ENCODE results near the gene TRIM71. TPM values are rescaled to one million over a fixed set of nuclear protein-coding genes. Genes with fewer than 3 reads are reported as not detected.

TRIM71 gene
- total and polyA plus RNA-seq, 2 of the 13 experiments (the other 11 are each of a cell fraction or from before 2014, with no cell fraction given): 21.7 to 76.9 TPM

- no peak for TF ChIP-seq MZF1 (CRISPR knock-in tag; IDR thresholded peaks at IDR 0.05; ENCODE audit: borderline replicate concordance)
- TF ChIP-seq ZNF749 (CRISPR knock-in tag; IDR thresholded peaks at IDR 0.05; ENCODE audit: borderline replicate concordance): no peak
- TF ChIP-seq PAF1 (CRISPR knock-in tag; IDR thresholded peaks at IDR 0.05): no peak
- TF ChIP-seq ZSCAN25 (CRISPR knock-in tag; IDR thresholded peaks at IDR 0.05): no peak
- TF ChIP-seq KLF16 (CRISPR knock-in tag; IDR thresholded peaks at IDR 0.05): no peak
- no peak for TF ChIP-seq CAMTA2 (CRISPR knock-in tag; IDR thresholded peaks at IDR 0.05; ENCODE audit: borderline replicate concordance)
- no peak for TF ChIP-seq FOXP4 (CRISPR knock-in tag; IDR thresholded peaks at IDR 0.05)
- peak; percentile 38; the same call in 1 of the 2 replicates for TF ChIP-seq ZSCAN20 (CRISPR knock-in tag; IDR thresholded peaks at IDR 0.05; ENCODE audit: borderline replicate concordance)
- TF ChIP-seq CERS6 (CRISPR knock-in tag; IDR thresholded peaks at IDR 0.05): no peak
- TF ChIP-seq HNF4A (CRISPR knock-in tag; IDR thresholded peaks at IDR 0.05): no peak
- no peak for TF ChIP-seq CBX5 (CRISPR knock-in tag; IDR thresholded peaks at IDR 0.05; ENCODE audit: borderline replicate concordance)
- TF ChIP-seq PATZ1 (CRISPR knock-in tag; IDR thresholded peaks at IDR 0.05): 0 out of 2 replicates have a peak, but pooled peaks have one; percentile 32
- TF ChIP-seq KMT2A (CRISPR knock-in tag; IDR thresholded peaks at IDR 0.05): peak; percentile 44; the same call in 1 of the 2 replicates
- no peak for TF ChIP-seq ZNF501 (CRISPR knock-in tag; IDR thresholded peaks at IDR 0.05)
- 0 out of 2 replicates have a peak, but pooled peaks have one; percentile 6 for TF ChIP-seq NR2C2 (CRISPR knock-in tag; IDR thresholded peaks at IDR 0.05; ENCODE audit: borderline replicate concordance)
- TF ChIP-seq ZNF558 (CRISPR knock-in tag; IDR thresholded peaks at IDR 0.05; ENCODE audit: borderline replicate concordance): 0 out of 2 replicates have a peak, but pooled peaks have one; percentile 22
- peak; percentile 70; the same call in 1 of the 2 replicates for TF ChIP-seq ZC3H13 (CRISPR knock-in tag; IDR thresholded peaks at IDR 0.05)
- TF ChIP-seq EEA1 (CRISPR knock-in tag; IDR thresholded peaks at IDR 0.05; ENCODE audit: borderline replicate concordance): no peak
- TF ChIP-seq HHEX (CRISPR knock-in tag; IDR thresholded peaks at IDR 0.05): no peak
- TF ChIP-seq ZNF234 (CRISPR knock-in tag; conservative IDR thresholded peaks at IDR 0.05): no peak
- no peak for TF ChIP-seq TOPORS (CRISPR knock-in tag; IDR thresholded peaks at IDR 0.05)
- no peak for TF ChIP-seq HIVEP1 (CRISPR knock-in tag; IDR thresholded peaks at IDR 0.05)
- no peak for TF ChIP-seq ZHX1 (CRISPR knock-in tag; IDR thresholded peaks at IDR 0.05; ENCODE audit: low read depth)
These were observed 4.0 kb downstream of the TRIM71 start (continued) for GRCh38 chr3:32821686-32822296.

Measured in HepG2 (cell line).